Measurements from ENCODE around the gene DCST2.
A peak's percentile ranks its signal among the peaks of the same experiment; 100 is the strongest.

The DCST2 gene

GRCh38 chr1:155077758-155078445, 44.3 kb upstream of the DCST2 start:
- no peak for DNase-seq
- no peak overlapping the region for H3K27ac ChIP-seq (ENCODE audit: insufficient read depth, low read length, poor library complexity, severe bottlenecking)
- no peak overlapping the region for H3K4me3 ChIP-seq (ENCODE audit: insufficient read depth, low read depth, low read length, poor library complexity, severe bottlenecking)
- peaks cover 30% of the 10 kb centered on the region for H3K27me3 ChIP-seq (replicated peaks; ENCODE audit: control insufficient read depth, insufficient read depth, low read length, poor library complexity, severe bottlenecking)
- peaks cover 47% of the 10 kb centered on the region for H3K4me1 ChIP-seq (ENCODE audit: control insufficient read depth, insufficient read depth, low read length, poor library complexity, severe bottlenecking)
- no peaks in the 10 kb centered on the region for H3K9me3 ChIP-seq (ENCODE audit: control insufficient read depth, low read length)
- H3K36me3 ChIP-seq (ENCODE audit: control insufficient read depth, insufficient read depth, low read length) = no peaks in the 10 kb centered on the region

GRCh38 chr1:155077346-155077745, 43.8 kb upstream of the DCST2 start:
- Histone ChIP-seq H3K27me3 (replicated peaks; ENCODE audit: control insufficient read depth, insufficient read depth, low read length, poor library complexity, severe bottlenecking) (peaks cover 24% of the 10 kb centered on the region), H3K4me3 (ENCODE audit: insufficient read depth, low read depth, low read length, poor library complexity, severe bottlenecking) (no peak overlapping the region), H3K9me3 (ENCODE audit: control insufficient read depth, low read length) (no peaks in the 10 kb centered on the region), H3K36me3 (ENCODE audit: control insufficient read depth, insufficient read depth, low read length) (no peaks in the 10 kb centered on the region), H3K27ac (ENCODE audit: insufficient read depth, low read length, poor library complexity, severe bottlenecking) (no peak overlapping the region), H3K4me1 (ENCODE audit: control insufficient read depth, insufficient read depth, low read length, poor library complexity, severe bottlenecking) (peaks cover 41% of the 10 kb centered on the region)
- DNase-seq = no peak

GRCh38 chr1:155076371-155076770, 42.8 kb upstream of the DCST2 start:
- H3K27ac ChIP-seq (ENCODE audit: insufficient read depth, low read length, poor library complexity, severe bottlenecking) = no peak overlapping the region
- peaks cover 31% of the 10 kb centered on the region for H3K4me1 ChIP-seq (ENCODE audit: control insufficient read depth, insufficient read depth, low read length, poor library complexity, severe bottlenecking)
- H3K4me3 ChIP-seq (ENCODE audit: insufficient read depth, low read depth, low read length, poor library complexity, severe bottlenecking) = no peak overlapping the region
- peaks cover 14% of the 10 kb centered on the region for H3K27me3 ChIP-seq (replicated peaks; ENCODE audit: control insufficient read depth, insufficient read depth, low read length, poor library complexity, severe bottlenecking)
- DNase-seq = no peak
- H3K9me3 ChIP-seq (ENCODE audit: control insufficient read depth, low read length) = no peaks in the 10 kb centered on the region
- no peaks in the 10 kb centered on the region for H3K36me3 ChIP-seq (ENCODE audit: control insufficient read depth, insufficient read depth, low read length)

- Histone ChIP-seq H3K36me3 (ENCODE audit: control insufficient read depth, insufficient read depth, low read length) (no peaks in the 10 kb centered on the region), H3K9me3 (ENCODE audit: control insufficient read depth, low read length) (no peaks in the 10 kb centered on the region), H3K27ac (ENCODE audit: insufficient read depth, low read length, poor library complexity, severe bottlenecking) (no peak overlapping the region), H3K27me3 (replicated peaks; ENCODE audit: control insufficient read depth, insufficient read depth, low read length, poor library complexity, severe bottlenecking) (peaks cover 6% of the 10 kb centered on the region), H3K4me1 (ENCODE audit: control insufficient read depth, insufficient read depth, low read length, poor library complexity, severe bottlenecking) (peaks cover 30% of the 10 kb centered on the region), H3K4me3 (ENCODE audit: insufficient read depth, low read depth, low read length, poor library complexity, severe bottlenecking) (no peak overlapping the region)
- DNase-seq = no peak
Measured at GRCh38 chr1:155075535-155075934, 42.0 kb upstream of the DCST2 start.

GRCh38 chr1:155073377-155074242, 40.0 kb upstream of the DCST2 start:
- Histone ChIP-seq H3K27ac (ENCODE audit: insufficient read depth, low read length, poor library complexity, severe bottlenecking) (no peak overlapping the region), H3K27me3 (replicated peaks; ENCODE audit: control insufficient read depth, insufficient read depth, low read length, poor library complexity, severe bottlenecking) (no peaks in the 10 kb centered on the region), H3K36me3 (ENCODE audit: control insufficient read depth, insufficient read depth, low read length) (peaks cover 12% of the 10 kb centered on the region), H3K4me3 (ENCODE audit: insufficient read depth, low read depth, low read length, poor library complexity, severe bottlenecking) (no peak overlapping the region), H3K9me3 (ENCODE audit: control insufficient read depth, low read length) (no peaks in the 10 kb centered on the region), H3K4me1 (ENCODE audit: control insufficient read depth, insufficient read depth, low read length, poor library complexity, severe bottlenecking) (peaks cover 18% of the 10 kb centered on the region)
- DNase-seq = no peak

GRCh38 chr1:155072531-155073289, 39.1 kb upstream of the DCST2 start:
- Histone ChIP-seq H3K27ac (ENCODE audit: insufficient read depth, low read length, poor library complexity, severe bottlenecking) (no peak overlapping the region), H3K36me3 (ENCODE audit: control insufficient read depth, insufficient read depth, low read length) (peaks cover 14% of the 10 kb centered on the region), H3K27me3 (replicated peaks; ENCODE audit: control insufficient read depth, insufficient read depth, low read length, poor library complexity, severe bottlenecking) (no peaks in the 10 kb centered on the region), H3K9me3 (ENCODE audit: control insufficient read depth, low read length) (no peaks in the 10 kb centered on the region), H3K4me1 (ENCODE audit: control insufficient read depth, insufficient read depth, low read length, poor library complexity, severe bottlenecking) (peaks cover 18% of the 10 kb centered on the region), H3K4me3 (ENCODE audit: insufficient read depth, low read depth, low read length, poor library complexity, severe bottlenecking) (no peak overlapping the region)
- no peak for DNase-seq

GRCh38 chr1:155071701-155072100, 38.1 kb upstream of the DCST2 start:
- Histone ChIP-seq H3K27me3 (replicated peaks; ENCODE audit: control insufficient read depth, insufficient read depth, low read length, poor library complexity, severe bottlenecking) (no peaks in the 10 kb centered on the region), H3K27ac (ENCODE audit: insufficient read depth, low read length, poor library complexity, severe bottlenecking) (no peak overlapping the region), H3K9me3 (ENCODE audit: control insufficient read depth, low read length) (no peaks in the 10 kb centered on the region), H3K36me3 (ENCODE audit: control insufficient read depth, insufficient read depth, low read length) (peaks cover 14% of the 10 kb centered on the region), H3K4me3 (ENCODE audit: insufficient read depth, low read depth, low read length, poor library complexity, severe bottlenecking) (no peak overlapping the region), H3K4me1 (ENCODE audit: control insufficient read depth, insufficient read depth, low read length, poor library complexity, severe bottlenecking) (peaks cover 18% of the 10 kb centered on the region)
- no peak for DNase-seq

GRCh38 chr1:155070721-155071569, 37.4 kb upstream of the DCST2 start:
- peaks cover 14% of the 10 kb centered on the region for H3K36me3 ChIP-seq (ENCODE audit: control insufficient read depth, insufficient read depth, low read length)
- H3K9me3 ChIP-seq (ENCODE audit: control insufficient read depth, low read length) = no peaks in the 10 kb centered on the region
- peak; percentile 52 to 66 (median 59) for DNase-seq
- no peaks in the 10 kb centered on the region for H3K27me3 ChIP-seq (replicated peaks; ENCODE audit: control insufficient read depth, insufficient read depth, low read length, poor library complexity, severe bottlenecking)
- peaks cover 18% of the 10 kb centered on the region for H3K4me1 ChIP-seq (ENCODE audit: control insufficient read depth, insufficient read depth, low read length, poor library complexity, severe bottlenecking)
- peak overlapping the region; percentile 27 for H3K27ac ChIP-seq (ENCODE audit: insufficient read depth, low read length, poor library complexity, severe bottlenecking)
- peak overlapping the region; percentile 38 for H3K4me3 ChIP-seq (ENCODE audit: insufficient read depth, low read depth, low read length, poor library complexity, severe bottlenecking)

- peak overlapping the region; percentile 27 for H3K27ac ChIP-seq (ENCODE audit: insufficient read depth, low read length, poor library complexity, severe bottlenecking)
- H3K36me3 ChIP-seq (ENCODE audit: control insufficient read depth, insufficient read depth, low read length) = peaks cover 14% of the 10 kb centered on the region
- peaks cover 18% of the 10 kb centered on the region for H3K4me1 ChIP-seq (ENCODE audit: control insufficient read depth, insufficient read depth, low read length, poor library complexity, severe bottlenecking)
- no peaks in the 10 kb centered on the region for H3K27me3 ChIP-seq (replicated peaks; ENCODE audit: control insufficient read depth, insufficient read depth, low read length, poor library complexity, severe bottlenecking)
- no peak overlapping the region for H3K4me3 ChIP-seq (ENCODE audit: insufficient read depth, low read depth, low read length, poor library complexity, severe bottlenecking)
- no peak for DNase-seq
- H3K9me3 ChIP-seq (ENCODE audit: control insufficient read depth, low read length) = no peaks in the 10 kb centered on the region
Measured at GRCh38 chr1:155070158-155070621, 36.6 kb upstream of the DCST2 start.

Measured in effector memory CD4-positive, alpha-beta T cell (primary cell).